Jurkat, Clone E6-1 (cell line): ENCODE measurements around the gene LARP1B. TPM values are rescaled to one million over a fixed set of nuclear protein-coding genes. Genes with fewer than 3 reads are reported as not detected.
"Not testable (repeated sequence)": the region's sequence is repeated elsewhere in the genome, so short reads cannot be mapped to it uniquely, and the experiment has no call there.

ENCODE experiments used
- DNase-seq: peaks from one replicate; pipeline ENCODE4 v3.0.0-alpha.2; 2011; ENCODE audit warnings: low read depth, low spot score
- H3K4me3 ChIP-seq: 2 replicates; pipeline ENCODE4 v1.5.1; 2011; ENCODE audit warnings: mild to moderate bottlenecking, low read length, control low read depth, moderate library complexity
- polyA plus RNA-seq: library from polyadenylated mRNA; unstranded; fragments of >200 nt; gene quantifications from one replicate; pipeline ENCODE4 v1.2.1, GENCODE V29; 2012; ENCODE audit warnings: missing spikeins; ENCODE audit not compliant: insufficient read length, insufficient read depth

Gene LARP1B
- polyA plus RNA-seq, result 15.0 TPM

GRCh38 chr4:128060699-128061565, at the start of gene LARP1B:
Gene LARP1B (plus strand): TSS chr4:128061312. CDS start chr4:128074952, 13,640 bp downstream.
- DNase-seq, result peak; percentile 84
- peak within 1 kb of the TSS; percentile 72 for H3K4me3 ChIP-seq

- DNase-seq, result no peak
- H3K4me3 ChIP-seq, result no peak overlapping the region
Observed at GRCh38 chr4:128025319-128025718, 35.8 kb upstream of the LARP1B start.

GRCh38 chr4:128029907-128030306, 31.2 kb upstream of the LARP1B start:
- H3K4me3 ChIP-seq, result no peak overlapping the region
- no peak for DNase-seq

- no peak overlapping the region for H3K4me3 ChIP-seq
- no peak for DNase-seq
Observed at GRCh38 chr4:128031756-128032384, 29.2 kb upstream of the LARP1B start.

- no peak for DNase-seq
- H3K4me3 ChIP-seq, result no peak overlapping the region
Observed at GRCh38 chr4:128039568-128039967, 21.5 kb upstream of the LARP1B start.

- H3K4me3 ChIP-seq, DNase-seq: not testable (repeated sequence)
Observed at GRCh38 chr4:128047019-128047418, 14.1 kb upstream of the LARP1B start.

GRCh38 chr4:128047514-128047913, 13.6 kb upstream of the LARP1B start:
- DNase-seq, H3K4me3 ChIP-seq: not testable (repeated sequence)

GRCh38 chr4:128051229-128051628, 9.9 kb upstream of the LARP1B start:
- not testable (repeated sequence) for H3K4me3 ChIP-seq, DNase-seq

- not testable (repeated sequence) for H3K4me3 ChIP-seq, DNase-seq
Observed at GRCh38 chr4:128054907-128055306, 6.2 kb upstream of the LARP1B start.

GRCh38 chr4:128055441-128056206, 5.5 kb upstream of the LARP1B start:
- not testable (repeated sequence) for H3K4me3 ChIP-seq, DNase-seq

- DNase-seq, result no peak
- no peak overlapping the region for H3K4me3 ChIP-seq
Observed at GRCh38 chr4:128056396-128056795, 4.7 kb upstream of the LARP1B start.

- DNase-seq, result no peak
- peak overlapping the region; percentile 72 for H3K4me3 ChIP-seq
Observed at GRCh38 chr4:128060121-128060698, 902 bp upstream of the LARP1B start.

GRCh38 chr4:128061566-128062536, 739 bp downstream of the LARP1B start:
- peak overlapping the region; percentile 72 for H3K4me3 ChIP-seq
- peak; percentile 33 for DNase-seq

- H3K4me3 ChIP-seq, DNase-seq: not testable (repeated sequence)
Observed at GRCh38 chr4:128066453-128066820, 5.3 kb downstream of the LARP1B start.

- DNase-seq, result peak; percentile 22
- no peak overlapping the region for H3K4me3 ChIP-seq
Observed at GRCh38 chr4:128068918-128069317, 7.8 kb downstream of the LARP1B start.

GRCh38 chr4:128076464-128076863, 15.4 kb downstream of the LARP1B start:
- no peak overlapping the region for H3K4me3 ChIP-seq
- DNase-seq, result no peak

- DNase-seq, H3K4me3 ChIP-seq: not testable (repeated sequence)
Observed at GRCh38 chr4:128095293-128095692, 34.2 kb downstream of the LARP1B start.

GRCh38 chr4:128107766-128108165, 46.7 kb downstream of the LARP1B start:
- H3K4me3 ChIP-seq, result no peak overlapping the region
- DNase-seq, result no peak
